NCI-H345 treated with DMSO at 0.1 percent for 48 hours (cell line): Measurements from ENCODE around the gene ABCC6.
"Not testable (repeated sequence)": the region's sequence is repeated elsewhere in the genome, so short reads cannot be mapped to it uniquely, and the experiment has no call there.

Experiments used
- DNase-seq: peaks from one replicate; lab custom pipeline; 2025; ENCODE audit not compliant: unreplicated experiment; lab: John Stamatoyannopoulos, UW

The ABCC6 gene

GRCh38 chr16:16190966-16191365, 32.3 kb downstream of the ABCC6 start:
- not testable (repeated sequence) for DNase-seq

GRCh38 chr16:16190546-16190945, 32.7 kb downstream of the ABCC6 start:
- no peak for DNase-seq

GRCh38 chr16:16189842-16190241, 33.5 kb downstream of the ABCC6 start:
- no peak for DNase-seq

- DNase-seq: no peak
These were observed 34.5 kb downstream of the ABCC6 start for GRCh38 chr16:16188827-16189226.

- no peak for DNase-seq
These were observed 36.5 kb downstream of the ABCC6 start for GRCh38 chr16:16186820-16187219.

- no peak for DNase-seq
These were observed 38.2 kb downstream of the ABCC6 start for GRCh38 chr16:16185095-16185494.

GRCh38 chr16:16184594-16184993, 38.7 kb downstream of the ABCC6 start:
- DNase-seq: no peak

GRCh38 chr16:16183562-16183961, 39.7 kb downstream of the ABCC6 start:
- no peak for DNase-seq

- no peak for DNase-seq
These were observed 40.4 kb downstream of the ABCC6 start for GRCh38 chr16:16182918-16183317.

GRCh38 chr16:16181748-16182147, 41.5 kb downstream of the ABCC6 start:
- DNase-seq: not testable (repeated sequence)

GRCh38 chr16:16178455-16179162, 44.7 kb downstream of the ABCC6 start:
- no peak for DNase-seq

GRCh38 chr16:16176328-16176727, 47.0 kb downstream of the ABCC6 start:
- no peak for DNase-seq

GRCh38 chr16:16175296-16175695, 48.0 kb downstream of the ABCC6 start:
- DNase-seq: no peak

GRCh38 chr16:16172991-16173390, 50.3 kb downstream of the ABCC6 start:
- no peak for DNase-seq

- no peak for DNase-seq
These were observed 51.9 kb downstream of the ABCC6 start for GRCh38 chr16:16171332-16171919.

- DNase-seq: no peak
These were observed 53.7 kb downstream of the ABCC6 start for GRCh38 chr16:16169615-16170014.

GRCh38 chr16:16168431-16168830, 54.9 kb downstream of the ABCC6 start:
- no peak for DNase-seq

GRCh38 chr16:16167927-16168326, 55.4 kb downstream of the ABCC6 start:
- no peak for DNase-seq

GRCh38 chr16:16166949-16167348, 56.3 kb downstream of the ABCC6 start:
- DNase-seq: no peak

- DNase-seq: no peak
These were observed 57.2 kb downstream of the ABCC6 start for GRCh38 chr16:16166085-16166484.

- no peak for DNase-seq
These were observed 59.1 kb downstream of the ABCC6 start for GRCh38 chr16:16164243-16164642.

- DNase-seq: no peak
These were observed 59.7 kb downstream of the ABCC6 start for GRCh38 chr16:16163571-16163970.

GRCh38 chr16:16163109-16163508, 60.2 kb downstream of the ABCC6 start:
- DNase-seq: no peak
